Psoas muscle (tissue), 8 donors: Measurements from ENCODE around the gene SNRPB. TPM values are rescaled to one million over a fixed set of nuclear protein-coding genes. Genes with fewer than 3 reads are reported as not detected.

Experiments
- ATAC-seq, 4 donors: fragments of 200-7000 bp; cut with Tn5 transposase; one replicate each; pipeline ENCODE4 v1.9.1; 2020; ENCODE audit warnings: moderate library complexity in 3 of 4, mild to moderate bottlenecking in 2 of 4
- DNase-seq, 2 donors: peaks; one replicate each; pipeline ENCODE4 v3.0.0-alpha.2; 2020
- H3K27ac ChIP-seq: fragments of 200-600 bp; one replicate; pipeline ENCODE4 v1.8.0; 2022
- H3K27me3 ChIP-seq, 3 donors: fragments of 200-600 bp in 1 of 3; one replicate each; pipeline versions ENCODE4 v1.6.1 to v1.8.0; 2013 to 2022; ENCODE audit warnings: low read length in 2 of 3, mild to moderate bottlenecking in 2 of 3, moderate library complexity in 1 of 3; ENCODE audit not compliant: insufficient read depth in 3 of 3
- H3K36me3 ChIP-seq, 2 donors: fragments of 200-600 bp in 1 of 2; one replicate each; pipeline versions ENCODE4 v1.6.1 to v1.8.0; 2013 to 2022; ENCODE audit warnings: low read depth in 1 of 2, mild to moderate bottlenecking in 1 of 2, moderate library complexity in 1 of 2; ENCODE audit not compliant: insufficient read depth in 1 of 2
- H3K4me1 ChIP-seq: fragments of 200-600 bp; one replicate; pipeline ENCODE4 v1.8.0; 2022
- H3K4me3 ChIP-seq: fragments of 200-600 bp; one replicate; pipeline ENCODE4 v1.8.0; 2022; ENCODE audit warnings: mild to moderate bottlenecking
- H3K9me3 ChIP-seq: fragments of 200-600 bp; one replicate; pipeline ENCODE4 v1.8.0; 2022
- WGBS, 3 donors: extraction: QIAGEN DNeasy Blood & Tissue Kit; methylation state at CpG; one replicate each; pipeline versions ENCODE4 v1.1.6 to v1.1.7; 2013; 5-methylcytosine and 5-hydroxymethylcytosine counted together
- intact Hi-C, 2 donors: fragments of 100-400 bp; cut with DNase I; formaldehyde crosslinking; loops; one replicate each; pipeline versions ENCODE4 v1.11.0 to v1.14.2; 2022
- polyA plus RNA-seq, 3 donors: library from polyadenylated mRNA; stranded (reverse); fragments of 200-250 nt; gene quantifications; one replicate each; pipeline ENCODE4 v1.2.3, GENCODE V29; 2013
- total RNA-seq, 4 donors: library from RNA; stranded (reverse); fragmentation: NEBNext Ultra II Directional in 2 of 4; extraction: Animal tissue kit (Norgen Biotek cat#: 25700) in 2 of 4; gene quantifications; one replicate each; pipeline versions ENCODE4 v1.2.1 to v1.2.4, GENCODE V29; 2021 to 2023
- TF ChIP-seq, protein P1 (sequence below): fragments of 200-600 bp; IDR thresholded peaks from one replicate; pipeline ENCODE4 v1.8.0; 2022; ENCODE audit warnings: antibody characterized with exemption
- donor health status: healthy with polysubstance abuse.
- donor health status: DM: no; HTN: no; CAD: no; lungs with moderate emphysema.
- donor health status: Bipolar disorder and iron deficiency.
- donor health status: healthy.
- donor health status: DM: yes; HTN: yes; CAD: no.
- donor health status: DM: no; HTN: no; CAD: no.
- donor health status: DM: no; HTN: no; CAD: no.
- donor health status: DM: yes; HTN: yes; CAD: no.

The SNRPB gene
- total and polyA plus RNA-seq, 7 donors: 41.9 to 355 (median 114) TPM

DNA sequence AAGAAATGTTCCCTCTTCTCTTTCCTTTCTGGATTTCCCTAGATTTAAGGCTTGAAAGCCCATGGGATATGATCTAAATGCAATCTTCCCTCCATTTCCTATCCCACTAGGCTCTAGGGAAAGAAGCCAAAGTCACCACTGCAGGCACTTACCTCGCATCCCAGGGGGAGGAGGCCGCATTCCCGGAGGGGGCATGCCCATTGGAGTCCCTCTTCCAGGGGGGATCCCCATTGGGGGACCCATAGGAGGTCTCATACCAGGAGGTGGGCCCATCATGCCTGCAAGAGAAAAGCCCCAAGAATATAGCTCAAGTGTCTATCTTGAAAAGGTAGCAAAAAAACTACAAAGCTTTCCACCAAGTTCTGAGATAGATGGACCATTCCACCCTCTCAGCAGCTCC is 8.1 kb downstream of the SNRPB start:
- ATAC-seq: no peak
- WGBS, 3 donors: 91 to 94% (median 93%) methylated on average over 3 of the region's 3 CpGs
- H3K36me3 ChIP-seq: peaks cover 43 to 94% of the 10 kb centered on the region in 2 donors
- intact Hi-C loops: no loop called here
- DNase-seq: no peak
- H3K9me3 ChIP-seq: no peaks in the 10 kb centered on the region
- no peak overlapping the region for H3K27ac ChIP-seq
- no peak overlapping the region for H3K4me3 ChIP-seq
- H3K27me3 ChIP-seq: no peaks in the 10 kb centered on the region
- TF ChIP-seq, protein P1, sequence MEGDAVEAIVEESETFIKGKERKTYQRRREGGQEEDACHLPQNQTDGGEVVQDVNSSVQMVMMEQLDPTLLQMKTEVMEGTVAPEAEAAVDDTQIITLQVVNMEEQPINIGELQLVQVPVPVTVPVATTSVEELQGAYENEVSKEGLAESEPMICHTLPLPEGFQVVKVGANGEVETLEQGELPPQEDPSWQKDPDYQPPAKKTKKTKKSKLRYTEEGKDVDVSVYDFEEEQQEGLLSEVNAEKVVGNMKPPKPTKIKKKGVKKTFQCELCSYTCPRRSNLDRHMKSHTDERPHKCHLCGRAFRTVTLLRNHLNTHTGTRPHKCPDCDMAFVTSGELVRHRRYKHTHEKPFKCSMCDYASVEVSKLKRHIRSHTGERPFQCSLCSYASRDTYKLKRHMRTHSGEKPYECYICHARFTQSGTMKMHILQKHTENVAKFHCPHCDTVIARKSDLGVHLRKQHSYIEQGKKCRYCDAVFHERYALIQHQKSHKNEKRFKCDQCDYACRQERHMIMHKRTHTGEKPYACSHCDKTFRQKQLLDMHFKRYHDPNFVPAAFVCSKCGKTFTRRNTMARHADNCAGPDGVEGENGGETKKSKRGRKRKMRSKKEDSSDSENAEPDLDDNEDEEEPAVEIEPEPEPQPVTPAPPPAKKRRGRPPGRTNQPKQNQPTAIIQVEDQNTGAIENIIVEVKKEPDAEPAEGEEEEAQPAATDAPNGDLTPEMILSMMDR: no peak
- no peaks in the 10 kb centered on the region for H3K4me1 ChIP-seq

DNA sequence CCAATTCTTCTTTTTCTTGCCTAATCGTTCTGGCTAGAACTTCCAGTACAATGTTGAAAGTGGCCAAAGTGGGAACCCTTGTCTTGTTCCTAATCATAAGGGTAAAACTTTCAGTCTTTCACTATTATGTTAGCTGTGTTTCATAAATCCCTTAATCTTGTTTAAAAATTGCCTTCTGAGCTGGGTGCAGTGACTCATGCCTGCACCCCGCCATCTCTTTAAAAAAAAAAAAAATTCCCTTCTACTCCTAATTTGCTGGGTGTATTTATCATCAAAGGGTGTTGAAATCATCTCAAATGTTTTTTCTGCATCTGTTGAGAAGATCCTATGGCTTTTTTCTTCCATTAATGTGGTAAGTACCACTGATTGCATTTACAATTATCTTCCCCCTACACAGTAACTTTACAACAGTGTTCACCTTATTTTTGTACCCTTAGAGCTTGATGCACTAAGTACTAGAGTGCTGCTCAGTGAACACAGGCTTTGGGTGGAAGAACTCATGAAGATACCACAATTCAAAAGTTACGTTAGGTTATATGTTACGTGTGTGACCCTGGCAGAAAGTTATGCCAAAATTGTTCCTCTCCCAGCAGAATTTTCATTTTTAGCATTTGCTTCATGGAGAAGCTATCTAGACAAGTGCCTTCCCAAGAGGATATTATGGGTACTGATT is 9.7 kb downstream of the SNRPB start:
- no peaks in the 10 kb centered on the region for H3K27me3 ChIP-seq
- TF ChIP-seq, protein P1: no peak
- 84 to 96% (median 88%) methylated on average over 4 of the region's 4 CpGs for WGBS, 3 donors

DNA sequence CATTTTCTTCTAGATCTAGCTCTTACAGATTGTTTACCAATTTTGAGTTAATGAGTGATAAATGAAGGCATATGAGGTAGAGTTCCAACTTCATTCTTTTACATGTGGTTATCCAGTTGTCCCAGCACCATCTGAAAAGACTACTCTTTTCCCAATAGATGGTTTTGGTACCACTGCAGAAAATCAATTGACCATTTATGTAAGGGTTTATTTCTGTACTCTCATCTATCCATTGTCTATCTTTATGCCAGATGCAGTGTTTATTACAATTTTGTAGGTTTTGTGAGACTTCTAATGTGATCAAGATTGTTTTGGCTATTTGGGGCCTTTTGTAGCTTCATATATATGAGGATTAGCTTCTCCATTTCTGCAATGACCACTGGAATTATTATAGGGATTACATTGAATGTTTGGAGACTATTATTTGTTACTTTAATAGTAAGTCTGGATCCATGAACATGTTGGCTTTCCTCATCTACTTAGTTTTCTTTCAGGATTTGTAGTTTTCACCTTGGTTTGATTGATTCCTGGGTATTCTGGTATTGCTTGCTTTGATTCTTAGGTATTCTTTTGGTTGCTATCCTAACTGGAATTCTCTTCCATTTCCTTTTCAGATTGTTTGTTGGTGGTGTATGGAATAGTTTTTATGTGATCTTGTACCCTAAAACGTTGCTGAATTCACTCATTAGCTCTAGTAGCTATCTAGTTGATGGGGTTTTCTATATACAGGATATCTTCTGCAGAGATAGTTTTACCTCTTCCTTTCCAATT is 10.4 kb downstream of the SNRPB start:
- DNase-seq (no peak), ATAC-seq (no peak)
- intact Hi-C loops: no loop called here
- no peak overlapping the region for H3K4me3 ChIP-seq
- WGBS, 3 donors: 46 to 55% (median 55%) methylated on average over 1 of the region's 1 CpG
- TF ChIP-seq, protein P1: no peak
- no peak overlapping the region for H3K27ac ChIP-seq
- no peaks in the 10 kb centered on the region for H3K27me3 ChIP-seq
- no peaks in the 10 kb centered on the region for H3K9me3 ChIP-seq
- no peaks in the 10 kb centered on the region for H3K4me1 ChIP-seq
- peaks cover 32 to 71% of the 10 kb centered on the region in 2 donors for H3K36me3 ChIP-seq

More for the DNA sequence above, 9.7 kb downstream of the SNRPB start:
- intact Hi-C loops: no loop called here
- DNase-seq (no peak), ATAC-seq (no peak)
- H3K27ac ChIP-seq: no peak overlapping the region
- H3K9me3 ChIP-seq: no peaks in the 10 kb centered on the region
- H3K4me3 ChIP-seq: no peak overlapping the region
- peaks cover 33 to 78% of the 10 kb centered on the region in 2 donors for H3K36me3 ChIP-seq
- no peaks in the 10 kb centered on the region for H3K4me1 ChIP-seq

DNA sequence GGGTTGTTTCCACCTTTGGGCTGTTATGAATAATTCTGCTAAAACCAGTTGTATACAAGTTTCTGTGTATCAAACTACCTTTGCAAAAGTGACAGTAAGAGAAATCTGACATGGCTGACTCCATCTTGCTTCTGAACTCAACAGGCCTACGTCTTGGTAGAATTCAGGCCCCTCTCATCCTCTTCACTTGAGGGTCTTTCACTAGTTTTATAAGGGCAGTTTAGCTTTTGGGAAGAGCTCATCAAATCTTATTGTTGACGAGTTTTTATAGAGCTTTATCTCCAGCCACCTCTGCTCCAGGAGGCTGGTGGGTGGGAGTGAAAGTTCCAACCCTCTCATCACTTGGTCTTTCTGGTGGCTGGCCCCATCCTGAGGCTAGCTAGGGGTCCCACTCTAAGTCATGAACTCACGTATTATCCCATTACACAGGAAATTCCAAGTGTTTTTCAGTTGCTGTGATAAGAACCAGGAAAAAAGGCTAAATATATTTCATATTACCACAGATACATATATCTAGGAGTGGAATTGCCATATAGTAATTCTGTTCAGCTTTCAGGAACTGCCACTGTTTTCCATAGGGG is 11.6 kb downstream of the SNRPB start:
- 86 to 93% (median 89%) methylated on average over 3 of the region's 3 CpGs for WGBS, 3 donors
- H3K27me3 ChIP-seq: no peaks in the 10 kb centered on the region
- H3K4me3 ChIP-seq: no peak overlapping the region
- DNase-seq: no peak
- no peak overlapping the region for H3K27ac ChIP-seq
- H3K36me3 ChIP-seq: peaks cover 30 to 59% of the 10 kb centered on the region in 2 donors
- no peak for ATAC-seq
- TF ChIP-seq, protein P1: no peak
- H3K4me1 ChIP-seq: no peaks in the 10 kb centered on the region
- intact Hi-C loops: no loop called here
- H3K9me3 ChIP-seq: no peaks in the 10 kb centered on the region
